ENCODE data around the gene DCLK1. TPM values are rescaled to one million over a fixed set of nuclear protein-coding genes. Genes with fewer than 3 reads are reported as not detected.
A peak's percentile ranks its signal among the peaks of the same experiment; 100 is the strongest.

DCLK1 gene
- total RNA-seq, 1 donor from 2014 or later, result 19.3 TPM

GRCh38 chr13:35866801-35867200, 264.4 kb downstream of the DCLK1 start:
- no peak for DNase-seq (ENCODE audit: missing footprints)
- peak; percentile 57 for ATAC-seq
- intact Hi-C loops (cut with DNase I), result no loop called here

- ATAC-seq (no peak), DNase-seq (ENCODE audit: missing footprints) (no peak)
Measured at GRCh38 chr13:35865341-35866240, 265.6 kb downstream of the DCLK1 start.

GRCh38 chr13:35860661-35861060, 270.5 kb downstream of the DCLK1 start:
- no peak for DNase-seq (ENCODE audit: missing footprints)
- intact Hi-C loops (cut with DNase I), result no loop called here

More at GRCh38 chr13:35865341-35866240, 265.6 kb downstream of the DCLK1 start:
- intact Hi-C loops (cut with DNase I), result no loop called here

GRCh38 chr13:35859981-35860380, 271.2 kb downstream of the DCLK1 start:
- DNase-seq (ENCODE audit: missing footprints), result no peak
- intact Hi-C loops (cut with DNase I), result no loop called here
- ATAC-seq, result no peak

More at GRCh38 chr13:35860661-35861060, 270.5 kb downstream of the DCLK1 start:
- ATAC-seq, result no peak

GRCh38 chr13:35858665-35859064, 272.5 kb downstream of the DCLK1 start:
- DNase-seq (ENCODE audit: missing footprints) (no peak), ATAC-seq (peak; percentile 65)
- intact Hi-C loops (cut with DNase I), result no loop called here

- no peak for ATAC-seq
- no peak for DNase-seq (ENCODE audit: missing footprints)
- intact Hi-C loops (cut with DNase I), result no loop called here
Measured at GRCh38 chr13:35857769-35858168, 273.4 kb downstream of the DCLK1 start.

- DNase-seq (ENCODE audit: missing footprints) (no peak), ATAC-seq (no peak)
- intact Hi-C loops (cut with DNase I), result no loop called here
Measured at GRCh38 chr13:35856721-35857364, 274.3 kb downstream of the DCLK1 start.

GRCh38 chr13:35856084-35856483, 275.1 kb downstream of the DCLK1 start:
- ATAC-seq (no peak), DNase-seq (ENCODE audit: missing footprints) (no peak)

GRCh38 chr13:35855531-35856019, 275.6 kb downstream of the DCLK1 start:
- ATAC-seq (no peak), DNase-seq (ENCODE audit: missing footprints) (no peak)
- intact Hi-C loops (cut with DNase I), result no loop called here

More at GRCh38 chr13:35856084-35856483, 275.1 kb downstream of the DCLK1 start:
- intact Hi-C loops (cut with DNase I), result no loop called here

GRCh38 chr13:35854286-35854685, 276.9 kb downstream of the DCLK1 start:
- no peak for DNase-seq (ENCODE audit: missing footprints)
- intact Hi-C loops (cut with DNase I), result no loop called here

GRCh38 chr13:35851881-35852280, 279.3 kb downstream of the DCLK1 start:
- DNase-seq (ENCODE audit: missing footprints), result no peak
- intact Hi-C loops (cut with DNase I), result no loop called here
- no peak for ATAC-seq

More at GRCh38 chr13:35854286-35854685, 276.9 kb downstream of the DCLK1 start:
- no peak for ATAC-seq

- intact Hi-C loops (cut with DNase I), result no loop called here
- no peak for ATAC-seq
- no peak for DNase-seq (ENCODE audit: missing footprints)
Measured at GRCh38 chr13:35851356-35851755, 279.8 kb downstream of the DCLK1 start.

- no peak for DNase-seq (ENCODE audit: missing footprints)
- no peak for ATAC-seq
- intact Hi-C loops (cut with DNase I), result no loop called here
Measured at GRCh38 chr13:35850569-35850968, 280.6 kb downstream of the DCLK1 start.

- no peak for DNase-seq (ENCODE audit: missing footprints)
- intact Hi-C loops (cut with DNase I), result no loop called here
- no peak for ATAC-seq
Measured at GRCh38 chr13:35849256-35849644, 281.9 kb downstream of the DCLK1 start.

- peak; percentile 69 for ATAC-seq
- no peak for DNase-seq (ENCODE audit: missing footprints)
- intact Hi-C loops (cut with DNase I), result no loop called here
Measured at GRCh38 chr13:35848336-35849255, 282.6 kb downstream of the DCLK1 start.

- ATAC-seq (no peak), DNase-seq (ENCODE audit: missing footprints) (no peak)
- intact Hi-C loops (cut with DNase I), result no loop called here
Measured at GRCh38 chr13:35843272-35843671, 287.9 kb downstream of the DCLK1 start.

- no peak for ATAC-seq
- intact Hi-C loops (cut with DNase I), result no loop called here
- no peak for DNase-seq (ENCODE audit: missing footprints)
Measured at GRCh38 chr13:35841060-35841521, 290.1 kb downstream of the DCLK1 start.

- ATAC-seq (no peak), DNase-seq (ENCODE audit: missing footprints) (no peak)
- intact Hi-C loops (cut with DNase I), result no loop called here
Measured at GRCh38 chr13:35839806-35840205, 291.4 kb downstream of the DCLK1 start.

GRCh38 chr13:35838356-35838755, 292.8 kb downstream of the DCLK1 start:
- intact Hi-C loops (cut with DNase I), result no loop called here
- DNase-seq (ENCODE audit: missing footprints) (no peak), ATAC-seq (no peak)

All from Right ventricle myocardium inferior (tissue), 1 donor.